ENCODE data around the gene SH3PXD2B.

SH3PXD2B gene

DNA sequence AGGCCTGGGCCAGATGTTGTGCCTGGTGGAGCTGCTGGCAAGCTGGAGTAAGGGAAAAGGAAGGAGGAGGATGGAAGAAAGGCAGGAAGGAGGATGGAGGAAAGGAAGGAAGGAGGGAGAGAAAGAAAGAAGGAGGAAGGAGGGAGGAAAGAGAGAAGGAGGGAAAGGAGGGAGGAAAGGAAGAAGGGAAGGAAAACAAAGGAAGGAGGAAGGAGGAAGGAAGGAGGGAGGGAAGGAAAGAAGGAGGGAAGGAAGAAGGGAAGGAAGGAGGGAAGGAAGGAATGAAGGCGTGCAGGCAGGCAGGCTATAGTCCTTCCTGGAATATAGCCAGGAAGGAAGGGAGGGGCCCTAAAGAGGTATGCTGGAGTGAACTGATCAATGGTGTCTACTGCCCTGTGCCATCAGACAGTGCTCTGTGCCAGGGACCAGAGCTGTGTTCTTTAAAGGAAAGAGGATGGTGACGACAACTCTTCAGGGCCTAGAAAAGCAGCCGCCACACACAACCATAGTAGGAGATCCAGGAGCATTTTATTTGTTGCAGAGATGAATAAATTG is 109.4 kb downstream of the SH3PXD2B start:
- Histone ChIP-seq H3K79me1 (ENCODE audit: low read length) (no peaks in the 10 kb centered on the region), H2AK5ac (ENCODE audit: low read length) (no peak overlapping the region), H3K4me2 (ENCODE audit: low read length) (no peak overlapping the region), H3K36me3 (ENCODE audit: control insufficient read depth, insufficient read depth, low read length) (peaks cover 8% of the 10 kb centered on the region), H3K4ac (ENCODE audit: low read depth, low read length) (no peak overlapping the region), H2BK5ac (ENCODE audit: low read length) (no peak overlapping the region), H3K18ac (ENCODE audit: low read length) (no peak overlapping the region), H3K9ac (ENCODE audit: low read length) (no peak overlapping the region), H3K27ac (ENCODE audit: low read depth, low read length) (no peak overlapping the region), H3K4me1 (ENCODE audit: control insufficient read depth, low read depth, low read length) (no peaks in the 10 kb centered on the region), H3K23ac (ENCODE audit: low read length) (no peak overlapping the region), H2BK120ac (ENCODE audit: low read depth, low read length) (no peak overlapping the region), H4K5ac (ENCODE audit: low read length) (no peak overlapping the region), H3K56ac (ENCODE audit: low read length) (no peak overlapping the region), H4K8ac (ENCODE audit: low read depth, low read length) (no peak overlapping the region), H2BK15ac (replicated peaks; ENCODE audit: low read depth) (no peak overlapping the region), H3K4me3 (ENCODE audit: low read length) (no peak overlapping the region), H3K27me3 (ENCODE audit: insufficient read depth, low read length, poor library complexity) (no peaks in the 10 kb centered on the region), H3K79me2 (ENCODE audit: control insufficient read depth, insufficient read depth, low read length) (no peaks in the 10 kb centered on the region)
- no CpG with 5 or more reads among the region's 3 CpGs for WGBS (ENCODE audit: extremely low coverage, insufficient coverage, low lambda C conversion rate)
- DNase-seq, result no peak

- no peak overlapping the region for H2BK5ac ChIP-seq (ENCODE audit: low read length)
- H3K27ac ChIP-seq (ENCODE audit: low read depth, low read length), result no peak overlapping the region
- no peak overlapping the region for H4K5ac ChIP-seq (ENCODE audit: low read length)
- DNase-seq, result no peak
- no CpG with 5 or more reads among the region's 2 CpGs for WGBS (ENCODE audit: extremely low coverage, insufficient coverage, low lambda C conversion rate)
- no peak overlapping the region for H3K56ac ChIP-seq (ENCODE audit: low read length)
- no peak overlapping the region for H3K9ac ChIP-seq (ENCODE audit: low read length)
- H3K27me3 ChIP-seq (ENCODE audit: insufficient read depth, low read length, poor library complexity), result no peaks in the 10 kb centered on the region
- no peak overlapping the region for H3K23ac ChIP-seq (ENCODE audit: low read length)
- no peak overlapping the region for H3K4me2 ChIP-seq (ENCODE audit: low read length)
- H3K4me3 ChIP-seq (ENCODE audit: low read length), result no peak overlapping the region
- H3K36me3 ChIP-seq (ENCODE audit: control insufficient read depth, insufficient read depth, low read length), result peaks cover 8% of the 10 kb centered on the region
- H3K4ac ChIP-seq (ENCODE audit: low read depth, low read length), result no peak overlapping the region
- no peak overlapping the region for H4K8ac ChIP-seq (ENCODE audit: low read depth, low read length)
- no peak overlapping the region for H3K18ac ChIP-seq (ENCODE audit: low read length)
- H3K79me1 ChIP-seq (ENCODE audit: low read length), result no peaks in the 10 kb centered on the region
- H2BK15ac ChIP-seq (replicated peaks; ENCODE audit: low read depth), result no peak overlapping the region
- no peak overlapping the region for H2AK5ac ChIP-seq (ENCODE audit: low read length)
- H3K79me2 ChIP-seq (ENCODE audit: control insufficient read depth, insufficient read depth, low read length), result no peaks in the 10 kb centered on the region
- no peaks in the 10 kb centered on the region for H3K4me1 ChIP-seq (ENCODE audit: control insufficient read depth, low read depth, low read length)
- no peak overlapping the region for H2BK120ac ChIP-seq (ENCODE audit: low read depth, low read length)
Measured at GRCh38 chr5:172343741-172344140, 110.6 kb downstream of the SH3PXD2B start.

DNA sequence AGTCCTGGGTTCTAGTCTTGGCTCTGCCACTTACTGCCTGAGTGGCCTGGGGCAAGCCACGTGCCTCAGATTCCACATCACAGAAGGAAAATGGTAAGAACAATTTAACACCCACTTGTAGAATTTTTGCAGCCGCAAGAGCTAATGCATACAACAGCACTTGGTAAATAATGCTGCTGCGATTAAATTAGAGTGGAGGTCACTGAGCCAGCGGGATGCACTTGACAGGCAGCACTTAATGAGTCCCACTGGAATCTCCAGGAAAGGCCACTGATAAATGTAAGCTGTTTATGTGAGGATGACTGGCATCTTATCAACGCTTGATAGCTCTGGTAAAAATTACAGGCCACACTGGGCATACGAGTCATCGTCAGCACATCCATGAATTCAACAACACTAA is 111.4 kb downstream of the SH3PXD2B start:
- Histone ChIP-seq H3K27me3 (ENCODE audit: insufficient read depth, low read length, poor library complexity) (no peaks in the 10 kb centered on the region), H2AK5ac (ENCODE audit: low read length) (no peak overlapping the region), H3K56ac (ENCODE audit: low read length) (no peak overlapping the region), H4K8ac (ENCODE audit: low read depth, low read length) (no peak overlapping the region), H3K79me1 (ENCODE audit: low read length) (no peaks in the 10 kb centered on the region), H2BK15ac (replicated peaks; ENCODE audit: low read depth) (no peak overlapping the region), H3K4me3 (ENCODE audit: low read length) (no peak overlapping the region), H2BK120ac (ENCODE audit: low read depth, low read length) (no peak overlapping the region), H3K9ac (ENCODE audit: low read length) (no peak overlapping the region), H3K4ac (ENCODE audit: low read depth, low read length) (no peak overlapping the region), H2BK5ac (ENCODE audit: low read length) (no peak overlapping the region), H3K18ac (ENCODE audit: low read length) (no peak overlapping the region), H3K36me3 (ENCODE audit: control insufficient read depth, insufficient read depth, low read length) (peaks cover 8% of the 10 kb centered on the region), H3K4me1 (ENCODE audit: control insufficient read depth, low read depth, low read length) (no peaks in the 10 kb centered on the region), H3K23ac (ENCODE audit: low read length) (no peak overlapping the region), H3K27ac (ENCODE audit: low read depth, low read length) (no peak overlapping the region), H4K5ac (ENCODE audit: low read length) (no peak overlapping the region), H3K79me2 (ENCODE audit: control insufficient read depth, insufficient read depth, low read length) (no peaks in the 10 kb centered on the region), H3K4me2 (ENCODE audit: low read length) (no peak overlapping the region)
- no CpG with 5 or more reads among the region's 7 CpGs for WGBS (ENCODE audit: extremely low coverage, insufficient coverage, low lambda C conversion rate)
- DNase-seq, result peak; percentile 10

DNA sequence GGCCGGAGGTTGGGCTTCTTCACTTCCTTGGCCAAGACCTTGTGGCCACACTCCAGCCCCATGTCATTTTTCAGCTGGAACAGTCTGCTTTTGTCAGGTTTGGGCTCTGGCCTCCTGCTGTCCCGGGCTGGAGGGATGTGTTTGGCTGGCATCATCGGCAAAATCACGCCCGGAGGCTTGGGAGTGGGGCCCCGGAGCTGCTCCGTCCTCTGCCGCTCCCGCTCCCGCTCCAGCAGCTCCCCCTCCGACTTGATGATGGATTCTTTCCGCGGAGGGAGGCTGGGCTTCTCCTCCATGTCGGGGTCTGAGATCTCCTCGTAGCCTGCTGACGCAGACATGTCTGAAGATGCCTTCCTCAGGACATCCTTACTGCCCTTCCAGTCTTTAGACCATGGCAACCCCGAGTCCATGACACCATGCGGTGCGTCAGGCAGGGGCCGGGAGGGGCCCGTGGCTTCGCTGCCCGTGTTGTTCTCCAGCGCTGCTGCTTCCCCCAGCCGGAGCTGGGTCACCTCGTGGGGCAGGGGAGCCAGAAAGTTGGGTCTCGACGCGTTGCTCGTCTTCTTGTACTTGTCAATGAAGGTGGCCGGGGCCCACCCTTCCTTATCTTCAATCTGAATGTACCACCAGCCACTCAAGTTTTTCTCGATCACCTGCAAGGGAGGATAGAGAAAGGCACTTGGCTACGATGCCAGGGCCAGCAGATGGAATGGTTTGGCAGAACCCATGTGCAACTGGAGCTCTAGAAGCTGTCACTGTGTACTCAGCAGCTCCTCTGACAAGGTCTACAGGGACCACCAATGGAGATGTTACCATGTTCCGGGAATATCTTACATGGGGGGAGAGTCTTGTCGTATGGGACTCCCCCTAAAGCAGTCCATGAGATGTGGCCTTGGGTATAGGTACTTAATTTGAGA is 114.8 kb downstream of the SH3PXD2B start:
- Histone ChIP-seq H2AK5ac (ENCODE audit: low read length) (no peak overlapping the region), H3K36me3 (ENCODE audit: control insufficient read depth, insufficient read depth, low read length) (peaks cover 3% of the 10 kb centered on the region)
- no CpG with 5 or more reads among the region's 35 CpGs for WGBS (ENCODE audit: extremely low coverage, insufficient coverage, low lambda C conversion rate)

DNA sequence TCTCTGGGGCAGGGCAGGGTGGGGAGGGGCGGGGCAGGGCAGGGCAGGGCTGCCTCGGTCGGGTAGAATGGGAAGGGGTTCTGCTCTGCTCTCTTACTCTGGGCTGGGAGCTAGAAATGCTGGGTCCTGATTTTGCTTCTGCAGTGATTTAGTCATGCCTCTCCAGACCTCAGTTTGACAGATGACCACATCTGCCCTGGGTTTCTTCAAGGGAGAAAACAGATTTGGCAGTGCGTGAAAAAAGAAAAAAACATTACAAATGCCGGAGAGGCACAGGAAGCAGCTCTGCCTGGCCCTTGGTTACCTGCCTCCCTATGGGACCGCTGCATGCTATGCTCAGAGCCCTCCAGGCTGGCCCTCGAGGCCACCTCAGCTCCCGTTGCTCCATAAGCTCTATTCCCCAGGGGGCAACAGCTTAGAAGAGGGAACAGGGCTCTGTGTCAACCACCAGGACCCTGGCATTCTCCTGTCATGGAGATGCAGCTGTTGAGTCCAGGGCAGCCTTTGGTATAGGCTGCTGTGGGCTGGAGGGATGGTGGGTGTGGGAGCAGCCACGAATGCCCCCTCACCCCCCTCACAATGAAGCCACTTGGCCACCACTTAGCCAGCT is 117.5 kb downstream of the SH3PXD2B start:
- Histone ChIP-seq H4K5ac (ENCODE audit: low read length) (no peak overlapping the region), H3K79me2 (ENCODE audit: control insufficient read depth, insufficient read depth, low read length) (no peaks in the 10 kb centered on the region), H3K79me1 (ENCODE audit: low read length) (no peaks in the 10 kb centered on the region), H3K23ac (ENCODE audit: low read length) (no peak overlapping the region), H3K27ac (ENCODE audit: low read depth, low read length) (no peak overlapping the region), H3K27me3 (ENCODE audit: insufficient read depth, low read length, poor library complexity) (no peaks in the 10 kb centered on the region), H3K4me3 (ENCODE audit: low read length) (no peak overlapping the region), H3K18ac (ENCODE audit: low read length) (no peak overlapping the region), H3K56ac (ENCODE audit: low read length) (no peak overlapping the region), H3K36me3 (ENCODE audit: control insufficient read depth, insufficient read depth, low read length) (peaks cover 3% of the 10 kb centered on the region), H2BK5ac (ENCODE audit: low read length) (no peak overlapping the region), H3K4me2 (ENCODE audit: low read length) (no peak overlapping the region), H2AK5ac (ENCODE audit: low read length) (no peak overlapping the region), H4K8ac (ENCODE audit: low read depth, low read length) (no peak overlapping the region), H3K9ac (ENCODE audit: low read length) (no peak overlapping the region), H2BK120ac (ENCODE audit: low read depth, low read length) (no peak overlapping the region), H2BK15ac (replicated peaks; ENCODE audit: low read depth) (no peak overlapping the region), H3K4me1 (ENCODE audit: control insufficient read depth, low read depth, low read length) (no peaks in the 10 kb centered on the region), H3K4ac (ENCODE audit: low read depth, low read length) (no peak overlapping the region)
- no peak for DNase-seq
- no CpG with 5 or more reads among the region's 9 CpGs for WGBS (ENCODE audit: extremely low coverage, insufficient coverage, low lambda C conversion rate)

More for the DNA sequence above, 114.8 kb downstream of the SH3PXD2B start:
- DNase-seq, result no peak
- Histone ChIP-seq H4K5ac (ENCODE audit: low read length) (no peak overlapping the region), H2BK15ac (replicated peaks; ENCODE audit: low read depth) (no peak overlapping the region), H3K4me3 (ENCODE audit: low read length) (no peak overlapping the region), H3K27ac (ENCODE audit: low read depth, low read length) (no peak overlapping the region), H2BK120ac (ENCODE audit: low read depth, low read length) (no peak overlapping the region), H3K4me2 (ENCODE audit: low read length) (no peak overlapping the region), H4K8ac (ENCODE audit: low read depth, low read length) (no peak overlapping the region), H3K4me1 (ENCODE audit: control insufficient read depth, low read depth, low read length) (no peaks in the 10 kb centered on the region), H3K79me2 (ENCODE audit: control insufficient read depth, insufficient read depth, low read length) (no peaks in the 10 kb centered on the region), H3K27me3 (ENCODE audit: insufficient read depth, low read length, poor library complexity) (no peaks in the 10 kb centered on the region), H3K79me1 (ENCODE audit: low read length) (no peaks in the 10 kb centered on the region), H3K18ac (ENCODE audit: low read length) (no peak overlapping the region), H2BK5ac (ENCODE audit: low read length) (no peak overlapping the region), H3K23ac (ENCODE audit: low read length) (no peak overlapping the region), H3K9ac (ENCODE audit: low read length) (no peak overlapping the region), H3K4ac (ENCODE audit: low read depth, low read length) (no peak overlapping the region), H3K56ac (ENCODE audit: low read length) (no peak overlapping the region)
